OCI-LY1 (cell line): Measurements from ENCODE around the gene GZF1.

Experiments used
- H2AFZ ChIP-seq: fragments of 200-600 bp; sonication (generic), shearing (Covaris generic); 2 replicates; pipeline ENCODE4 v1.6.0; 2014; ENCODE audit warnings: antibody characterized with exemption, mild to moderate bottlenecking, low read length
- H3F3A ChIP-seq: fragments of 200-600 bp; sonication (generic), shearing (Covaris generic); 2 replicates; pipeline ENCODE4 v1.6.0; 2014; ENCODE audit warnings: mild to moderate bottlenecking, antibody characterized with exemption, low read length, moderate library complexity; ENCODE audit not compliant: insufficient read depth
- H3K27ac ChIP-seq: fragments of 200-600 bp; sonication (generic); 2 replicates; pipeline ENCODE4 v1.5.1; 2014; ENCODE audit warnings: low read length, mixed run types, mild to moderate bottlenecking, low read depth; ENCODE audit not compliant: poor library complexity, severe bottlenecking
- H3K27me3 ChIP-seq: fragments of 200-600 bp; sonication (generic); 2 replicates; pipeline ENCODE4 v1.6.0; 2014; ENCODE audit warnings: antibody characterized with exemption, mild to moderate bottlenecking, low read length, moderate library complexity; ENCODE audit not compliant: insufficient read depth
- H3K36me3 ChIP-seq: fragments of 200-600 bp; sonication (generic); 2 replicates; pipeline ENCODE4 v1.6.1; 2014; ENCODE audit warnings: mild to moderate bottlenecking, antibody characterized with exemption, low read length, moderate library complexity, mixed read lengths; ENCODE audit not compliant: insufficient read depth
- H3K4me1 ChIP-seq: fragments of 200-600 bp; sonication (generic); 2 replicates; pipeline ENCODE4 v1.5.1; 2014; ENCODE audit warnings: mild to moderate bottlenecking, low read length, moderate library complexity; ENCODE audit not compliant: insufficient read depth, severe bottlenecking
- H3K4me2 ChIP-seq: fragments of 200-600 bp; sonication (generic), shearing (Covaris generic); 2 replicates; pipeline ENCODE4 v1.6.1; 2014; ENCODE audit warnings: low read length
- H3K4me3 ChIP-seq: fragments of 200-600 bp; sonication (generic); 2 replicates; pipeline ENCODE4 v1.5.1; 2014; ENCODE audit warnings: low read length, low read depth, mild to moderate bottlenecking, mixed read lengths; ENCODE audit not compliant: poor library complexity, severe bottlenecking
- H3K79me2 ChIP-seq: fragments of 200-600 bp; shearing (Covaris generic); 2 replicates; pipeline ENCODE4 v1.6.1; 2016; ENCODE audit warnings: mixed run types, low read length, mixed read lengths; ENCODE audit not compliant: insufficient read depth
- H3K9ac ChIP-seq: fragments of 200-600 bp; sonication (generic), shearing (Covaris generic); 2 replicates; pipeline ENCODE4 v1.6.1; 2014; ENCODE audit warnings: mild to moderate bottlenecking, low read length, mixed read lengths
- H3K9me2 ChIP-seq: fragments of 200-600 bp; sonication (generic), shearing (Covaris generic); 2 replicates; pipeline ENCODE4 v1.6.1; 2014; ENCODE audit warnings: low read depth, mild to moderate bottlenecking, low read length, mixed read lengths
- H3K9me3 ChIP-seq: fragments of 200-600 bp; shearing (Covaris generic); 2 replicates; pipeline ENCODE4 v1.6.1; 2014; ENCODE audit warnings: low read length, mixed read lengths
- H4K20me1 ChIP-seq: fragments of 200-600 bp; sonication (generic), shearing (Covaris generic); 2 replicates; pipeline ENCODE4 v1.6.0; 2016; ENCODE audit warnings: mild to moderate bottlenecking, low read length; ENCODE audit not compliant: insufficient read depth
- EZH2 ChIP-seq: fragments of 200-600 bp; sonication (generic), shearing (Covaris generic); IDR thresholded peaks from 2 replicates; pipeline ENCODE4 v1.8.0; 2017; ENCODE audit warnings: borderline replicate concordance, mixed run types, mild to moderate bottlenecking, antibody characterized with exemption, low read length, moderate library complexity, mixed read lengths
- TF ChIP-seq, protein P1 (sequence below): fragments of 200-600 bp; sonication (generic), shearing (Covaris generic); IDR thresholded peaks from 2 replicates; pipeline ENCODE4 v1.5.1; 2017; ENCODE audit warnings: mild to moderate bottlenecking, antibody characterized with exemption, low read length, moderate library complexity, mixed read lengths

Gene GZF1

DNA sequence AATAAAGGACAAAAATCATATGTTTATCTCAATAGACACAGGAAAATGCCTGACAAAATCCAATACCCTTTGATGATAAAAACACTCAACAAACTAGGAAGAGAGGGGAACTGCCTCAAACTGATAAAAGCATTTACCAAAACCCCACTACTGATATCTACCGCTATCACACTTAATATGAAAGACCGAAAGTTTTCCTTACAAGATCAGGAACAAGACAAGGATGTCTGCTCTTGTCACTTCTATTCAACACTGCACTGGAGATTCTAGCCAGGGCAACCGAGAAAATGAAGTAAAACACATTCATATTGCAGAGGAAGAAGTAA lies 25.1 kb downstream of the GZF1 start:
- peaks cover 83% of the 10 kb centered on the region for H3K36me3 ChIP-seq
- no peaks in the 10 kb centered on the region for H4K20me1 ChIP-seq
- TF ChIP-seq, protein P1, sequence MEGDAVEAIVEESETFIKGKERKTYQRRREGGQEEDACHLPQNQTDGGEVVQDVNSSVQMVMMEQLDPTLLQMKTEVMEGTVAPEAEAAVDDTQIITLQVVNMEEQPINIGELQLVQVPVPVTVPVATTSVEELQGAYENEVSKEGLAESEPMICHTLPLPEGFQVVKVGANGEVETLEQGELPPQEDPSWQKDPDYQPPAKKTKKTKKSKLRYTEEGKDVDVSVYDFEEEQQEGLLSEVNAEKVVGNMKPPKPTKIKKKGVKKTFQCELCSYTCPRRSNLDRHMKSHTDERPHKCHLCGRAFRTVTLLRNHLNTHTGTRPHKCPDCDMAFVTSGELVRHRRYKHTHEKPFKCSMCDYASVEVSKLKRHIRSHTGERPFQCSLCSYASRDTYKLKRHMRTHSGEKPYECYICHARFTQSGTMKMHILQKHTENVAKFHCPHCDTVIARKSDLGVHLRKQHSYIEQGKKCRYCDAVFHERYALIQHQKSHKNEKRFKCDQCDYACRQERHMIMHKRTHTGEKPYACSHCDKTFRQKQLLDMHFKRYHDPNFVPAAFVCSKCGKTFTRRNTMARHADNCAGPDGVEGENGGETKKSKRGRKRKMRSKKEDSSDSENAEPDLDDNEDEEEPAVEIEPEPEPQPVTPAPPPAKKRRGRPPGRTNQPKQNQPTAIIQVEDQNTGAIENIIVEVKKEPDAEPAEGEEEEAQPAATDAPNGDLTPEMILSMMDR, result no peak
- no peak for TF ChIP-seq EZH2

DNA sequence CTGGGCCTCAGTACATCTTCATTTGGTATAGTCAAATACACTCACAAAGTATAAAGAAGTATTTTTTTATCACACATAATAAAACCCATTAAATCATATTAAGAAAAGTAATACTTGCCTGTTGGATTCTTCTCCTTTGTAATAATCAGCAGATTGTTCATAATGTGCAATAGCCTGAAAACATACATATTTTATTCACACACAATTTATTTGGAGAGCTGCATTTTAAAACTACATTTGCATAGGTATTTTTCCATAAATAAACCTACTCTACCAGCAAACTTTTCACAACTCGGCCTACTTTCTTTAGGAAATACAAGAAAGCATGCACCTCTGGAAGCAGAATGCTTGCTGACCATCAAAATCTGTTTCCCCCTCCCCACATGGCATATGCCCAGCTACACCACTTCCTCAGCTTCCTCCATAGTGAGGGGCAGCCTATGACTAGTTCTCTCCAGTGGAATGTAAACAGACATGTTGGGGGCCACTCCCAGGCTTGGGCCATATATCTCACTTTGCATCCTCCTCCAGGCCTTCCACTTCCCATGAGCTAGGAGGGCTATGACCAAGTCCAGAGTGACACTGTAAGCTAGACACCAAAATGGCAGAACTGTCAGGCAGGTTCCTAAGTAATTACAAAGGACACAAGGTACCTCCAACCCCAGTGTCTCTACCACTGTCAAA lies 28.3 kb downstream of the GZF1 start:
- H3K79me2 ChIP-seq, result no peaks in the 10 kb centered on the region
- H3K4me3 ChIP-seq, result no peak overlapping the region
- TF ChIP-seq, protein P1, result no peak
- no peak for TF ChIP-seq EZH2
- H3K9ac ChIP-seq, result no peak overlapping the region
- H3F3A ChIP-seq, result no peaks in the 10 kb centered on the region
- H3K36me3 ChIP-seq, result peaks cover 82% of the 10 kb centered on the region
- H3K27me3 ChIP-seq, result no peaks in the 10 kb centered on the region
- peaks cover 15% of the 10 kb centered on the region for H3K4me1 ChIP-seq
- peaks cover 11% of the 10 kb centered on the region for H3K9me3 ChIP-seq
- H3K27ac ChIP-seq, result no peak overlapping the region
- no peaks in the 10 kb centered on the region for H3K9me2 ChIP-seq
- H3K4me2 ChIP-seq, result no peak overlapping the region
- no peak overlapping the region for H2AFZ ChIP-seq
- H4K20me1 ChIP-seq, result no peaks in the 10 kb centered on the region

More for the DNA sequence above, 25.1 kb downstream of the GZF1 start:
- no peak overlapping the region for H3K4me3 ChIP-seq
- H3K9me2 ChIP-seq, result no peaks in the 10 kb centered on the region
- no peaks in the 10 kb centered on the region for H3K27me3 ChIP-seq
- peaks cover 8% of the 10 kb centered on the region for H3K4me1 ChIP-seq
- H3K9me3 ChIP-seq, result peaks cover 15% of the 10 kb centered on the region
- H3F3A ChIP-seq, result no peaks in the 10 kb centered on the region
- H3K79me2 ChIP-seq, result no peaks in the 10 kb centered on the region
- no peak overlapping the region for H3K4me2 ChIP-seq
- no peak overlapping the region for H3K27ac ChIP-seq
- no peak overlapping the region for H2AFZ ChIP-seq
- no peak overlapping the region for H3K9ac ChIP-seq

DNA sequence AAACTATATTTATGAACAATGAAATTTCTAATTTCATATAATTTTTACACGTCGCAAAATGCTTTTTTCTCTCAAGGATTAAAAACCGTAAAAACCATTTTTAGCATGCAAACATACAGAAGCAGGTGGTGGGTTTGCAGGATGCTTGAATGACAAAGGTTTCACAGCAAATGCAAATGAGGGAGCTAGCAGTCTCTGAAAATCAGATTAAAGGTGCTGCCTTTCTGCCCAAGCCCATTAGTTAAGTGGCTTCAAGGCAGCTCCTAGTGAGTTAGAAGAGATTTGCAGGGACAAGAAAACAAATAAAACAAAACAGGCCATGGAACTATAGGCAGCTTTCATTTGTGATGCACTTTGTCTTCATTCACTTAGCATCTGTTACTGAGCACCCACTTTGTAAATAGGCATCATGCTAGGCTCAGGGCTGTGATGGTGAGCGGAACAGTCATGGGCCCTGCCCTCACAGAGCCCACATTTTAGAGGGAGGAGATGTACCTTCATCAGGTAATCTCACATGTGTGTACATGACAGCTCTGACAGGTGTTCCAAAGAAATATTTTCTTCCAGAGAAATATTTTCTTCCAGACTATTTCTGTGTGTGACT lies 29.8 kb downstream of the GZF1 start:
- no peak overlapping the region for H3K4me3 ChIP-seq
- peaks cover 75% of the 10 kb centered on the region for H3K36me3 ChIP-seq
- H2AFZ ChIP-seq, result no peak overlapping the region
- TF ChIP-seq, protein P1, result no peak
- TF ChIP-seq EZH2, result no peak
- peaks cover 4% of the 10 kb centered on the region; the same call in 1 of the 2 replicates for H3K79me2 ChIP-seq
- H3K9me2 ChIP-seq, result no peaks in the 10 kb centered on the region
- H4K20me1 ChIP-seq, result no peaks in the 10 kb centered on the region
- no peaks in the 10 kb centered on the region for H3K27me3 ChIP-seq
- H3K9me3 ChIP-seq, result peaks cover 7% of the 10 kb centered on the region; the same call in 1 of the 2 replicates
- no peak overlapping the region for H3K4me2 ChIP-seq
- H3K9ac ChIP-seq, result no peak overlapping the region
- peaks cover 15% of the 10 kb centered on the region for H3K4me1 ChIP-seq
- H3K27ac ChIP-seq, result peak overlapping the region; percentile 54
- no peaks in the 10 kb centered on the region for H3F3A ChIP-seq
